NCI-H2029 (cell line): ENCODE data around the gene DNASE1L3.

ENCODE experiments used
- DNase-seq: peaks from one replicate; lab custom pipeline; 2025; lab: John Stamatoyannopoulos, UW

Gene DNASE1L3

DNA sequence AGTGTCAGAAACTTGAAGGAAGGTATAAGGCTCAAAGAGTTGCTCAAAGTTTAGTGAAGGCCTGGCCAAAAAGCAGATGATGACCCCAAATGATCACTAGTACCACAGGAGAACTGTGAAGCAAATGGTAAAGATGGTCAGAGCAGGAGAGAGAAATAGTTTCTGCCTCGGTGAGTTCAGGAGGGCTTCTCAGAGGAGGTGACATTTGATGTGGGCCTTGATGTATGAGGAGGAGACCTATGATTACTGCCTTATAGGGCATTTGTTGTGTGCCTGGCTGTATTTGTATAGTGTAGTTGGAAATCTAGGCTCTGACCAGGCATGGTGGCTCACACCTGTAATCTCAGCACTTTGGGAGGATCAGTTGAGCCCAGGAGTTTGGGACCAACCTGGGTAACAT lies 50.4 kb downstream of the DNASE1L3 start:
- no peak for DNase-seq

- DNase-seq, result no peak
Observed at GRCh38 chr3:58158442-58159153, 52.2 kb downstream of the DNASE1L3 start.

- DNase-seq, result no peak
Observed at GRCh38 chr3:58157700-58158099, 53.1 kb downstream of the DNASE1L3 start.

- DNase-seq, result no peak
Observed at GRCh38 chr3:58155838-58156237, 54.9 kb downstream of the DNASE1L3 start.

DNA sequence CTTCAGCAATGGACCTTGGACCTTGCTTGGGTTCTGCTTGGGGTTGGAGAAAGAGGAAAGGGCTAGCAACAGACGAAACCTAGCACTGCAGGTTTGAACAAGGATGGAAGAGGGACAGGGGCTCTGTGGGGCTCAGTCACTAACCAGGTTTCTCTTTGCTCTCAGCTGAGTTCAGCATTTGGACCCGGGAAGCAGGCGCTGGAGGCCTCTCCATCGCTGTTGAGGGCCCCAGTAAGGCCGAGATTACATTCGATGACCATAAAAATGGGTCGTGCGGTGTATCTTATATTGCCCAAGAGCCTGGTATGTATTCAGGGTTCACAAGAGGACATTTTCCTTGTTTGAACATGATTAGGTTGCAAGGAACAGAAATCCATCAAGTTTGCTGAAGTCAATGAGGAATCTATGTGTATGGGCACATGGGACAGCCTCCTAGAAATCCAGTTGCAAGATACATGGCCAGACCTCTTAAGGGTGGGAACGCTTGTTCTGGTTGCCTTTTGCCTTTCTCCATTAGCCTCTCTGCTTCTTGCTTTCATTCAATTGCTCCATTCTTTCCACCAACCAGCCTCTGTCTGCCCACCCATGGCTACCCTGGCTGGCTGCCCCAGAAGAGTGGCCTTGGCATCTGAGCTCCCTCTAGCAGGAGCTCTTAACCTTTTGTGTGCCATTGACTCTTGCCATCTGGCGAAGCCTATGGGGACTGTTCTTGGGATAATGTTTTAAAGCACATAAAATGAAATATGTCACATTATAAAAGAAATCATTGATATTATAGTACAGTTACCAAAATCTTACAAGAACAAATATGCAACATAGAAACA lies 55.9 kb downstream of the DNASE1L3 start:
- DNase-seq, result no peak

DNA sequence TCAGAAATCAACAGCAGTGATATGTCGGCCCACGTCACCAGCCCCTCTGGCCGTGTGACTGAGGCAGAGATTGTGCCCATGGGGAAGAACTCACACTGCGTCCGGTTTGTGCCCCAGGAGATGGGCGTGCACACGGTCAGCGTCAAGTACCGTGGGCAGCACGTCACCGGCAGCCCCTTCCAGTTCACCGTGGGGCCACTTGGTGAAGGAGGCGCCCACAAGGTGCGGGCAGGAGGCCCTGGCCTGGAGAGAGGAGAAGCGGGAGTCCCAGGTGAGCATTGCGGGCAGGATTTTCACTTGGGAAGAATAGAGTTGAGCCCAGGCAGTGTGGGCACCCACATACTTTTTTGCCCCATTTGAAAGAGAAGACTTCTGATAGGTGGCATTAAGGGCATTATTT lies 57.4 kb downstream of the DNASE1L3 start:
- DNase-seq, result no peak

- no peak for DNase-seq
Observed at GRCh38 chr3:58152225-58153015, 58.4 kb downstream of the DNASE1L3 start.

GRCh38 chr3:58151637-58152036 lies 59.1 kb downstream of the DNASE1L3 start:
- no peak for DNase-seq

- DNase-seq, result no peak
Observed at GRCh38 chr3:58150810-58151199, 60.0 kb downstream of the DNASE1L3 start.

DNA sequence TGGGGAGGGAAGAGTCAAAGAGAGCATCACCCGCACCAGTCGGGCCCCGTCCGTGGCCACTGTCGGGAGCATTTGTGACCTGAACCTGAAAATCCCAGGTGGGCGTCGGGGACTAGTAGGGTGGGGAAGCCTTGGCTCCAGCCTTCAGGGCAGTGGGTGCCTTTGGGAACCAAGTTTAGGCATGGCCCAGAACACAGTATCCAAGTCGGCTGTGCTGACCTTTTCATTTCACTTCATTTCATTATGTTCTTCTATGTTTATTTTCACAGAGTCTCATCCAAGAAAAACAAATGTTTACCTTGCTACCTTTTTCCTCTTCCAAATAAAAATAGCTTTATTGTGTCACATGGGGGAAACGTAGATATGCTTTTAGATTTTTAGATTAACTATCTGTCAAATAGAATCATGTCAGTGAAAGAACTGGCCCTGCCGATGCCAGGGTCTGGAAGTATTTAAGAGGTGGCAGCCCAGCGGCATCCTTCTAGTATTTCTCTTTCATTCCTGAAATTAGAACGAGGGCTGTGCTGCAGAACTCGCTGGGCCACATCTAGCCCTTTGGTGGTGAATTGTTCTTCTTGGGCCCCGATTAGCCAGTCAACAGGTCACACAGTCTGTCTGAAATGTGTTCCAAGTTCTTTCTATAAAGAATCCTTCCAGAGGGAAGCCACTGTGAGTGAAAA lies 60.5 kb downstream of the DNASE1L3 start:
- no peak for DNase-seq

DNA sequence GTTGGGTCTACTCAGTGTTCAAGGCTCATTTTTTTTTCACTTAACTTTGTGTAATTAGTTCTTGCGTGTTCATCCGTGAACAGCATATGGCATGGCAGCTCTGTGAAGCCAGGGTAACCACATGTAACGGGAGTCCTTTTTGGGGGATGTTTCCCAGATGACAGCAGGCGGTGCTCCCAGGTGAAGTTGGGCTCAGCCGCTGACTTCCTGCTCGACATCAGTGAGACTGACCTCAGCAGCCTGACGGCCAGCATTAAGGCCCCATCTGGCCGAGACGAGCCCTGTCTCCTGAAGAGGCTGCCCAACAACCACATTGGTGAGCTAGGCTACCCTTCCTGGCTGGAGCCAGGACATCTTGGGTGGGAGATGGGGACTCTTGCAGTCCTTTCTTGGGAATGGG lies 62.7 kb downstream of the DNASE1L3 start:
- DNase-seq, result no peak

DNA sequence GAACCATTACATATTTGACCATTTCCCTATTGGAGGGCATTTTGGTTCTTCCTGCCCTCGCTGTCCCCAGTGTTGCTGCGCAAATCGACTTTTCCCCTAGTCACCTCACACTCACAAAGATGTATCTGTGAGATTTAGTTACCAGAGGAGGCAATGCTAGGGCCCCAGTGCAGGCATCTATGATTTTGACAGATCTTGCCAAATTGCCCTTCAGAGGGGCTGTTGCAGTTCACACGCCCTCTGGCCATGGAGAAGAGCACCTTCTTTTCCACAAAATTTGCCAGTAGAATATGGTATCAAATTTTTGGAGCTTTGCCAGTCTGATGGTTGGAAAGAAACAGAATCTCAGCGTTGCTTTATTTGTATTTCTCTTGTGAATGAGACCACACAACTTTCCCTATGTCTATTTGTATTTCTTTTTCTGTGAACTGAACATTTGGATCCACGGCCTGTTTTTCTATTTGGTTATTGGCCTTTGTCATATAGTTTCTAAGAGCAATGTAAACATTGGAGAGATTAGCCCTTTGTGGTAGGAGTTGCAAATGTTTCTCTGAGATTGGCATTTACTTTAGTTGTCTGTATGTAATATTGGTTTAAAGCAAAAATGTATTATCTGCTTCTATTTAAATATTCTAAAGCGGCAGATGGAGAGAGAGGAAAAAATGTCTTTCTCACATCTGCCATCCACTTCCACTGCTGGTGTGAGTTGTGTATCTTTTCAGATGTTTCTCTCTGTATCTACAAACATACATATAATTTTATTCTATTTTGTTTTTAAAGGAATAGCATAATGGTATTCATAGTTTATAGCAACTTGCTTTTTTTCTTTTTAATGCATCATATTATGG lies 66.1 kb downstream of the DNASE1L3 start:
- DNase-seq, result no peak

DNA sequence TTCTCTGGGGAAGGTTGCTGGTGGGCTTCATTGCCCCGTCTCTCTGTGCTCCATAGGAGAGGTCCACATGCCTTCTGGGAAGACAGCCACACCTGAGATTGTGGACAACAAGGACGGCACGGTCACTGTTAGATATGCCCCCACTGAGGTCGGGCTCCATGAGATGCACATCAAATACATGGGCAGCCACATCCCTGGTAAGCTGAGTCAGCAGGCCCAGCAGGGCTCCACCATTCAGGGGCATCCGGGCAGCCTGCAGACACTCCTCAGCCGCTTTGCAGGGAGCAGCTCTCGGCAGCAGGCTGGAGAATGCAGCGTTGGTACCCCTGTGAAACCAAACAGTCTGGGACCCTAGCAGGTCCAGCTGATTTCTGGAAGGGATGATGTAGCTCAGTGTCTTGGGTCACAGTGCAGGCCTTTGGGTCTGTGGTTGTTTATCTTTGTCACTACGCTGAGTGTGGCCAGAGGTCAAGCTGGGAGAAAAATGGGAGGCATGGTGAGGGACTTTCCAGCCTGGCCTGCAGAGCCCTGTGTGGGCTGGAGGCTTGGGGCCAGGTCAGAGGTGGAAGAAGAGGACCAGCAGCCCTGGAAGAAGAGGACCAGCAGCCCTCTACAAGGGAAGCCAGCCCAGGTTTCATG lies 67.2 kb downstream of the DNASE1L3 start:
- DNase-seq, result no peak
